NOMO-1 treated with dmso at 0.1 percent for 144 hours (cell line): ENCODE results near the gene CORO1C.
"Not testable (repeated sequence)": the region's sequence is repeated elsewhere in the genome, so short reads cannot be mapped to it uniquely, and the experiment has no call there.

Experiments used
- DNase-seq: peaks from one replicate; lab custom pipeline; 2025; ENCODE audit not compliant: unreplicated experiment; lab: John Stamatoyannopoulos, UW

CORO1C gene

GRCh38 chr12:108620236-108620879 lies 111.0 kb downstream of the CORO1C start:
- DNase-seq, result no peak

- no peak for DNase-seq
Observed at GRCh38 chr12:108619369-108620160, 111.8 kb downstream of the CORO1C start.

GRCh38 chr12:108618953-108619274 lies 112.4 kb downstream of the CORO1C start:
- not testable (repeated sequence) for DNase-seq

- peak; percentile 33 for DNase-seq
Observed at GRCh38 chr12:108618079-108618952, 113.0 kb downstream of the CORO1C start.

GRCh38 chr12:108616941-108617858 lies 114.1 kb downstream of the CORO1C start:
- no peak for DNase-seq

GRCh38 chr12:108616359-108616758 lies 115.0 kb downstream of the CORO1C start:
- no peak for DNase-seq

- DNase-seq, result no peak
Observed at GRCh38 chr12:108615918-108616317, 115.4 kb downstream of the CORO1C start.

GRCh38 chr12:108614639-108615038 lies 116.7 kb downstream of the CORO1C start:
- DNase-seq, result no peak

GRCh38 chr12:108614041-108614440 lies 117.3 kb downstream of the CORO1C start:
- no peak for DNase-seq

GRCh38 chr12:108613548-108613947 lies 117.8 kb downstream of the CORO1C start:
- DNase-seq, result no peak

GRCh38 chr12:108612788-108613282 lies 118.5 kb downstream of the CORO1C start:
- DNase-seq, result no peak

- DNase-seq, result no peak
Observed at GRCh38 chr12:108611884-108612415, 119.4 kb downstream of the CORO1C start.

GRCh38 chr12:108610856-108611605 lies 120.3 kb downstream of the CORO1C start:
- no peak for DNase-seq

- no peak for DNase-seq
Observed at GRCh38 chr12:108610336-108610815, 120.9 kb downstream of the CORO1C start.

GRCh38 chr12:108609537-108610335 lies 121.6 kb downstream of the CORO1C start:
- no peak for DNase-seq

- DNase-seq, result no peak
Observed at GRCh38 chr12:108608616-108609015, 122.7 kb downstream of the CORO1C start.

- DNase-seq, result no peak
Observed at GRCh38 chr12:108607981-108608600, 123.2 kb downstream of the CORO1C start.

- DNase-seq, result no peak
Observed at GRCh38 chr12:108606492-108606891, 124.8 kb downstream of the CORO1C start.
